PFSK-1 (cell line): Measurements from ENCODE around the gene PPP1R9A.

ENCODE experiments used
- FOXP2 ChIP-seq: optimal IDR thresholded peaks from 2 replicates; pipeline ENCODE3; 2011; ENCODE audit warnings: borderline replicate concordance, control low read depth, inconsistent platforms; ENCODE audit not compliant: insufficient read depth; ENCODE audit errors: extremely low read length, extremely low read depth
- POLR2AphosphoS5 ChIP-seq: IDR thresholded peaks from 2 replicates; pipeline ENCODE4 v1.6.1; 2012; ENCODE audit warnings: low read depth, mild to moderate bottlenecking, control low read depth, low read length, moderate library complexity
- REST ChIP-seq, 2 experiments: IDR thresholded peaks; 2 replicates each; pipeline versions ENCODE4 v1.6.1 to v1.8.0; 2011 to 2012; ENCODE audit warnings: low read depth in 2 of 2, low read length in 2 of 2, control low read depth in 1 of 2, inconsistent platforms in 1 of 2, mild to moderate bottlenecking in 1 of 2, moderate library complexity in 1 of 2; ENCODE audit not compliant: insufficient read depth in 1 of 2
- SIN3A ChIP-seq: IDR thresholded peaks from 2 replicates; pipeline ENCODE4 v1.6.1; 2012; ENCODE audit warnings: mild to moderate bottlenecking, low read length, moderate library complexity, borderline replicate concordance; ENCODE audit not compliant: insufficient read depth
- TAF1 ChIP-seq: IDR thresholded peaks from 2 replicates; pipeline ENCODE4 v1.6.1; 2012; ENCODE audit warnings: low read length, control low read depth, borderline replicate concordance; ENCODE audit not compliant: insufficient read depth

PPP1R9A gene

GRCh38 chr7:95276114-95276513 is 368.7 kb downstream of the PPP1R9A start:
- TF ChIP-seq TAF1 = no peak
- no peak for TF ChIP-seq SIN3A
- no peak for TF ChIP-seq FOXP2
- TF ChIP-seq REST (IDR thresholded peaks at IDR 0.05; ENCODE audit: insufficient read depth in 1 of 2, low read depth in 2 of 2, low read length in 2 of 2) = no peak
- TF ChIP-seq POLR2AphosphoS5 = no peak

GRCh38 chr7:95279417-95279816 is 372.0 kb downstream of the PPP1R9A start:
- TF ChIP-seq TAF1 (no peak), FOXP2 (no peak)

- TF ChIP-seq REST (IDR thresholded peaks at IDR 0.05; ENCODE audit: insufficient read depth in 1 of 2, low read depth in 2 of 2, low read length in 2 of 2) (no peak), TAF1 (no peak), POLR2AphosphoS5 (no peak), FOXP2 (no peak), SIN3A (no peak)
These were observed 378.7 kb downstream of the PPP1R9A start for GRCh38 chr7:95286096-95286495.

- no peak for TF ChIP-seq REST (IDR thresholded peaks at IDR 0.05; ENCODE audit: insufficient read depth in 1 of 2, low read depth in 2 of 2, low read length in 2 of 2)
- no peak for TF ChIP-seq SIN3A
- no peak for TF ChIP-seq TAF1
These were observed 382.9 kb downstream of the PPP1R9A start for GRCh38 chr7:95290166-95290830.

- TF ChIP-seq TAF1 (no peak), REST (IDR thresholded peaks at IDR 0.05; ENCODE audit: insufficient read depth in 1 of 2, low read depth in 2 of 2, low read length in 2 of 2) (no peak), SIN3A (no peak), FOXP2 (no peak), POLR2AphosphoS5 (no peak)
These were observed 388.0 kb downstream of the PPP1R9A start for GRCh38 chr7:95295397-95295796.
